HG02885 (cell line): ENCODE measurements around the gene ARMH3.

Experiments used
- ATAC-seq: cut with Tn5 transposase; IDR thresholded peaks from one replicate; pipeline ENCODE4 v1.9.1; 2021; ENCODE audit warnings: mild to moderate bottlenecking; ENCODE audit not compliant: unreplicated experiment, poor library complexity

The ARMH3 gene

DNA sequence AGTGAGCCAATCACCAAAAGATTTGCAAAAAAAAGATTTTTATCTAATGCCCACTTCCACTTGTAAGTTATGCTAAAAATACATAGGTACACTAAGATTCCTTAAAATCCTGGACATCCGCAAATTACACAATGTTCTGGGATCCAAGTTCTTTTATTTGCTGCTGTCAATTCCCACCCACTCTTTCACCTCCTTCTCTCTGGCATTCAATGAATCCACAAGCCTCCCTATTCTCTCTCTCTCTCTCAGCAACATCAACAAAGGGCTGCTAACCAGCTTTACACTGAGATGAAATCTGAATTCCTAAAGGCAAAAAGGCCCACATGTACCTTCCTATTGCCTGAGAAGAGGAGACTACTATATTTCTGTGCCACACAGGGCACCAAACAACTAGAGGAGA, 99.9 kb downstream of the ARMH3 start:
- no peak for ATAC-seq

DNA sequence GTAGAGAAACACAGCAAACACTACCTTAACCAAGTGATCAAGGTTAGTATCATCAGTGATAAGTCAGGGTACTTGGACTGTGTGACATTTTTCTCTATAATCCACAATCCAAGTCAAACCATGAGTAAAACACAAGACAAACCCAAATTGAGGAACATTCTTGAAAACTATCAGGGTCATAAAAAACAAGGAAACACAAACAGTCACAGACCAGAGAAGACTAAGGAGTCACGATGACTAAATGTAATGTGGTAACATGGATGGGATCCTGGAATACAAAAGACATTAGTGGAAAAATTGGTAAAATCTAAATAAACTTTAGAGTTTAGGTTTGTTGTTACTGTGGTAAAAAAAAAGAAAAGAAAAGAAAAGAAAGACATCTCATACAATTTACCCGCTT, 103.8 kb downstream of the ARMH3 start:
- no peak for ATAC-seq

DNA sequence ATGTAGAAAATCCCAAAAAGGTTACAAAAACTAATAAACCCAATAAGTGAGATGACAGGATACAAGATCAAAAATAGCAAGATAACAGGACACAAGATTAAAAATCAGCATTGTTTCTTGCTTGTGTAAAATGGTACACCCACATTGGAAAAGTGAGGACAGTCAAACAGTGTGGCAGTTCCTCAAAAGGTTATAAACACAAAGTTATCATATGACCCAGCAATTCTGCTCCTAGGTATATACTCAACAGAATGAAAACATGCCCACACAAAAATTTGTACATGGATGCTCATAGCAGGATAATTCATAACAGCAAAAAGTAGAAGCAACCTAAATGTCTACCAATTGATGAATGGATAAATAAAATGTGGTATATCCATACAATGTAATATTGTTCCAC, 105.8 kb downstream of the ARMH3 start:
- no peak for ATAC-seq

DNA sequence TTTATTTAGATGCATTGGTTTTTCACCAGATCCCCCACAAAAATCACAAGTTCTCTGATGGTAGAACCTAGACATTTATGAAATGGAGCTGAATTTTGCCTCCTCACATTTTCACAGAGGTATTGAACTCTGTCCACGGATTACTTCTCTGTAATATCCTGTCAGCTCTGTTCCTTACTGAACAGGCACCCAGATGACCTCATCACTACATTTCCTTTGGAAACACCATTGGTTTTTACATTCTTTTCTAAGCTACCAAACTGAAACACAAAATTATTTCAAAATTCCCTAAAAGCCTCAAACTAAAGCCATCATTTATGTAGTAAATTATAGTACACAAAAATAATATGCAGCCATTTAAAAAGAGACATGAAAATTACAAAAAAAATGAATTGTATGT, 114.1 kb downstream of the ARMH3 start:
- no peak for ATAC-seq

DNA sequence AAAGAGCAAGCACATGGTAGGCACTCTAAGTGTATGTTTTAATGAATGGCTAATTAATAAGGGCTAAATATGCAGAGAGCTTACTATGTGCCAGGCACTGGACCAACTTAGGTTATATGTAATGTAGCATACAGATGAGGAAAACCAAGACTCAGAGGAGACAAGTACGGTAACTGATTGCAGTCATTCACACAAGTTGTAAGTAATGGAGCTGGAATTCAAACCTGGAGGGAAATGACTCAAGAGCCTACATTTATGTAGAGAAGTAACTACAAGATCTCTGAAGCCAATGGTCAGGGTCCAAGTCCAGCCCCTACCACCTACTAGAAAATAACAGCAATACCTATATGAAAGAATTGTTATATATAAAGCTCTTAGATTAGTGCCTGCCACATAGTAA, 115.1 kb downstream of the ARMH3 start:
- ATAC-seq, result no peak

DNA sequence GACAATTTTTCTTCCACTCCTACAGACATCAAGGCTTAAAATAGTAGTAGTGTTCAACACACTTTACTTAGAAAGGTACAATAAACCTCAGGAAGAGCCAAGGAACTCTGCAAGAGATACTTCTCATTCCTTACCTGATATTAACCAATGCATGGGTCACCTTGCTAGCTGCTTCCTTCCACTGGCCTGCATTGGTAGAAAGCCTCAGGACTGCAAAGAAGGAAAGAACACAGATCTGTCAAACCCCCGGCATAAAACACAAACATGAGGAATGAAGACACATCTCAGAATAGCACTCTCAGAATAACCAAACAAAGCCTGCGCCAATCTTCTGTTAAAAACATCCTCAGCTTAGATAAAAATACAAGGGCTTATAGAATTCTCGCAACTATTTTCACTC, 116.2 kb downstream of the ARMH3 start:
- no peak for ATAC-seq

DNA sequence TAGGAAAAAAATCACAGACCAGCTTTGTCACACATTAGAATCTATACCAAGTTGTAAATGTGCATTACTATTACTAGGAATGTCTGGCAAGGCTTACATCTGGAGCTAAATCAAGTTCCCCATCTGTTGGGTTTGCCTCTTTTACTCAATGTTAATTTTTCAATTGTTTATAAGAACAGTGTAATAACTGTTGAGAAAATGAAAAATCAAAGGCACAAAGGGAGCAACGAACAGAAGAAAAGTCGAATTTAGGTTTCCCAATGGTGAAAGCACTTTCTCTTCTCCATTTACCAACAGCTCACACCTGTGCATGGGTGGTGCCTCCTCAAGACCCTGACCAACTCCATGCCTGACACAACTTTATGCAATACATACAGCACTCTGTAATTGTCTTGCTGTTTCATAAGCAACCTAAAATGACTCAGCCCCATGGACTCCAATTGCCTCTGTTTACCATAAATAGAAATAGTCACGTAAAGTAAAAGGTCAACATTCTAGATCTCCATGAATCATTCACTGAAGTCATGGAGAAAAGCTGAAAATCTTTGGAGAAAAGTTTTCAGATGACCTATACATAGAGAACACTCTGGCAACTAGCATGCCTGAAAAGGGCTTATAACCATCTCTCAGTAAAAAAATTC, 116.8 kb downstream of the ARMH3 start:
- no peak for ATAC-seq

DNA sequence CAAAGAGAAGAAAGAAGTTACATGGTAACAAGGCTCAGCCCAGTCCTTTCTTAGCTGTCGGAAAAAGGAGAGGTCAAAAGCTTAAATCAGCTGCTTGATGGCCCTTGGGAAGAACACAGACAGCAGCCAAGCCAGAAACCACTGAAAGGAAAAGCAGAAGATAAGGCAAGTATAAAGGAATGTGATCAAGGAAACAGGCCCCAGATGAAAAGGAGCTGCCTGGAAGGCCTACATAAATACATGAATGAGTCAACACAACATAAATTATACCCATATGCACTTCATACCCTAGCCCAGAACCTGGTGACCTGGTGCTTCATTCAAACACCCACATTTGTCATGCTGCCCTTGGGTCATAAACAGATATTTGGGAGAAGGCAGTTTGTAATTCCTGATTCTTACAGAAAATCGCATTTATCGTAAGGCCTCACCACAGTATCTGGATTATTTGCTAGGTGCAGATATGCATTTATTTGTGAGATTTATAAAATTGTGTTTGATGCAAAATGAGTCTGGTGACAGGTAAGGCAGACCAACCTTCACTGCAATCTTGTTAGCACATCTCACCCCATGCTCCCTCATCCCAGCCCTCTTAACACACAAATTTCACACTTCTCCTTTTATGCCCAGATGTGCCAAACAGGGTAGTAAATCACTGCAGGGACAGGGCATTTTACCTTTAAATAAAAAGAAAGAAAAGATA, 117.5 kb downstream of the ARMH3 start:
- ATAC-seq, result no peak

DNA sequence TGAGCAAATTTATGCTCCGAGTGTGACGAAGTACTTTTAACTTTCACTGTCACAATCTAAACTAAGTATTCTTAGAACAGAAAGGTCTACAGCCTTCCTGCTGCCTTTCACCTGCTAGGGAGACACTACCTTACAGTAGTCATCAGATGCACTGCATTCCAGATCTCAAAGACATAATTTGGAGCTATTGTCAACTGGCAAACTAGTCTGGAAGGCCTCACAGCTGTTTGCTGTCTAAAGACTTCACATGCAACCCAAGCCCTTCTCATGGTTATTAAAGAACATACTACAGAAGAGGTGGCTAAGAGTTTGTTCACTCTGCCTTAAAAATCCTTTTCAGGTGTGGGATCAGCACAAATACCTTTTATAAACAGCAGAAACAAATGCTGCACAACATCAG, 120.5 kb downstream of the ARMH3 start:
- ATAC-seq, result no peak

DNA sequence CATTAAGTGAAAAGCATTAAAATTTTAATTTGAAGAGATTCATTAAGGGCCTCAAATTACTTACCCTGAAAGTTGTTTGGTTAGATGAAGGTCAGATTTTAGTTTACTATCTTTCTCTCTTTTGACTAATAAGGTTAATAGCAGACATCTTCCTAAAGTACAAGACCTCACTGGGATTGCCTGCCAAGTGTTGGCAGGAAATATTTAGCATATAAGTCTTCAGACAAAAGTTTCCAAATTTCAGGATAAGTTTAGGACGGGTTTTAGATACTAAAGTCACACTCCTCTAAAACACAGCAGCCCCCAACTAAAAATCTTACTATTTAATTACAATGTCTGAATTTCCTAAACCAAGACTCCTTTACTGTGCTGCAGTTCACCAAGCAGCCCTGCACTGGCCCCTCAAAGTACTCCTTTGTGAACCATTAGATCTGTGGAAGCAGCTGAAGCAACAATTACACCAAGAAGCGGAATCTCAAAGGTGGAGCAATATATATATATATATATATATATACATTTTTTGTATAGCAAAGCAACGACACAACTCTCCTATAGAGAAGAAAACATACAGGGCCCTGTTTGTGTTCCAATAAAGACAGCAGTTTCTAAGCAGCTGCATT, 121.2 kb downstream of the ARMH3 start:
- no peak for ATAC-seq

DNA sequence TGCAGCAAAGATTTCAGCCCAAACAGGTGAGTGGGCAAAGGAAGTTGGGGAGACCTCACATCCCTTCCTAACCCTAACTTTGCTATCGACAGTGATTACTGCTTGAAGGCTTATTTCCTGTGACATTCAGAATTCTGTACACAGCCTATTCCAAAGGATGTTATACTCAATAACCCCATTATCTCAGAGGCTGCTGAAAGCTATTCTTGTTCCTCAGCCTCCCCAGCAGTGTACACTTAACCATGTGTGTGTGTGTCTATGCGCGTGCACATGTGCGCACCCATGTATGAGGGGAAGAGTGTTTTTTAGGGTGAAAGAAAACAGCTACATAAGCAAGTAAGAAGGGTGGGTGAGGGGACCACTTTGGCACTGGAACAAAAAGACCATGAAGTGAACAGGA, 122.0 kb downstream of the ARMH3 start:
- no peak for ATAC-seq

DNA sequence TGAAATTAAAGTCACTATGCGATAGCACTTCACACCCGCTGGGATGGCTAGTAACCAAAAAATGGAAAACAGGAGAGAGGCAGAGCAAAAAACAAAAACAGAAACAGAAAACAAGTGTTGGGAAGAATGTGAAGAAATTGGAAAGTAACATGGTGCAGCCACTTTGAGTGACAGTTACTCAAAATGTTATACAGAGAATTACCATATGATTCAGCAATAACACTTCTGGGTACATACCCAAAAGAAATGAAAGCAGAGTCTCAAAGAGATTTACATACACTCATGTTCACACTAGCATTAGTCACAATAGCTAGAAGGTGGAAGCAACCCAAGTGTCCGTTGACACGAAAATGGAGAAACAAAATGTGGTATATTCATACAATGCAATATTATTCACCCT, 123.8 kb downstream of the ARMH3 start:
- no peak for ATAC-seq

DNA sequence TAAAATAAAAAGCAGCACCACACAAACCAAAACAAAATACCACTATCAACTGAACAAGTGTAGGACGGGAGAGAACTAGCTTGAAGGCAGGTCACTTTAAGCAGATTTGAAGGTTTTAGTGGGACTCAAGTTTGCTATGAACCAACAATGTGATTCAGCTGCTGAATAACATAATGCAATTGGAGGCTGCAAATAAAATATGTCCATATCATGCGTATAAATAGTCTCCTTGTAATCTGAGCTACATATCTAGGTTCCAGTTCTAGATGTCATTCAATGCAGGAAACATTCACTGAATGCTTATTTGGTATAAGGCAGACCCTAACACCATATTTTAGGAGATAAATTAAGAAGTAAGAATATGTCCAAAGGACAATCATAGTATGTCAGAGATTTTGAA, 130.9 kb downstream of the ARMH3 start:
- no peak for ATAC-seq

DNA sequence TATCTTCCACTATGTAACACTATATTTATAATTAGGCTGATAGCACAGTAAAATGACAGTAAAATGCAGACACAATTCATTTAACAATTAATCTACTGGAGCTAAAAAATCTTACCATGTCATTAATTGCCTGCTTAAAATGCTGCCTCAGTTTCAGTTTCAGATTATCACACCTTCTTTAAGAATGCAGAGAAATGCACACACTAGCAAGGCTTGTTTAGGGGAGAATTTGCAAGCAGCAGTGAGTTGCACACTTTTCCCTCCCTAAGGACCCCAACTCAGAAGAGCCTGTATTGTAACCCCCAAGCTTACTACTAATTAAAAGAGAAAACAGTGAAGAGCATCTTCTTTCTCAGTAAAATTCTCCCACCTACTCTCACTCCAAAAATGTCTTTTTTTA, 132.7 kb downstream of the ARMH3 start:
- ATAC-seq, result no peak

DNA sequence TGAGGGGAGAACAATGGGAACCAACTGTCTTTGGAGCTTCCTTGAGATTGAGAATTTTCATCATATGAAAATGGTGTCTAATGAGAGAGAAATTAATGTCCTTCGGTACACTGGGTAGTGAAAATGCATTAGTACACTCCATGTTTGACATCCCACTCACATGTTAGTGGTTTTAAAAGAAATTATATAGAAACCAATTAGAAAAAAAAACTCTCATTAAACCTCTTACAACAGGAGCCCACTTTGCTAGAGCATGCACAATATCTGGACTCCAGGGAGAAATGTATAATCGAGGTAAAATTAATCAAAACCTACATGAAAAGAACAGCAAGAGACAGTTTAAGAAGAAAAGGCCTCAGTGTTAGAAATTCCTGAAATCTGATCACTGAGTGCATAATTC, 133.1 kb downstream of the ARMH3 start:
- ATAC-seq, result no peak

DNA sequence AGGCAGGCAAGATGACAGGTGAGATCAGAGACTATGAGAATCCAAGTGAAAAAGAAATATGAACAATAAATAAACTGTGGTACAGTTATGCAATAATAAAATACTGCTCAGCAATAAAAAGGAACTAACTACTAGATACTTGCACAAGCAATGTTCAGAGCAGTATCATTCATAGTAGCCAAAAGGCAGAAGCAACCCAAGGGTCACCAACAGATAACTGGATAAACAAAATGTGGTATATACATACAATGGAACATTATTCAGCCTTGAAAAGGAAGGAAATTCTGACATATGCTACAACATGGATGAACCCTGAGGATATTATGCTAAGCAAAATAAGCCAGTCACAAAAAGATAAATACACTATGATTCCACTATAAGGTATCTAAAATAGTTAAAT, 135.4 kb downstream of the ARMH3 start:
- no peak for ATAC-seq

DNA sequence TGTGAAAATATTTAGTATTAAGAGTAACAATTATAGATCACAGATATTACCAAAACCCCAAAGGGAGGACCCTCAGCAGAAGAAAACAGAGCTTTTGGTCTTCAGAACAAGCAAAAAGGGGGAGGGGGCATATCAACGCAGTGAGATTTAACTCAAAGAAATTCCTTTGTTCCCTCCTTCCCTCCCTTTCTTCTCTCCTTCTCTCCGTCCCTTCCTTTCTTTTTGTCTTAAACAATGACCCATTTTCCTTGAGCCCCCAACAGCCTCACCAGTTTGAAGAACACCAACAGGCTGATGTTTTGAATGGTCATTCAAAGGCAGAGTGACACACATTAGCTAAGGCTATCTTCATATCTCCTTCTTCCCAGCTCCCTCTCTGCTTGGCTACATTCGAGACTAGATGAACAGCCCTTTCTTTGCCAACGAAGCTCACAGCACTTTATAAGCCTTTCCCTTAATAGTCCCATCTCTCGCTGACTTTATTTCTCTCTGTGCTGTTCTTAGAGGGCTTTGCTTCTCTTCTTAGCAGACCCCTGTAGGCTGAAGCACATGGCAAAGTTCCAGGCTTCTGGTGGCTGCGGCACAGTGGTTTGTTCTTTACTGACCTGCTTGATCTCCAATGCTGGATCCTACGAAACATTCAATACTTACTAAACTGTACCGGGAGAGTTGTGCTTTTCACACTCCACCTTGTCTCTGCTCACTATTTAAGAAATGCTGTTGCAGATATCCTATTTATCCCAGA, 136.8 kb downstream of the ARMH3 start:
- ATAC-seq, result no peak

DNA sequence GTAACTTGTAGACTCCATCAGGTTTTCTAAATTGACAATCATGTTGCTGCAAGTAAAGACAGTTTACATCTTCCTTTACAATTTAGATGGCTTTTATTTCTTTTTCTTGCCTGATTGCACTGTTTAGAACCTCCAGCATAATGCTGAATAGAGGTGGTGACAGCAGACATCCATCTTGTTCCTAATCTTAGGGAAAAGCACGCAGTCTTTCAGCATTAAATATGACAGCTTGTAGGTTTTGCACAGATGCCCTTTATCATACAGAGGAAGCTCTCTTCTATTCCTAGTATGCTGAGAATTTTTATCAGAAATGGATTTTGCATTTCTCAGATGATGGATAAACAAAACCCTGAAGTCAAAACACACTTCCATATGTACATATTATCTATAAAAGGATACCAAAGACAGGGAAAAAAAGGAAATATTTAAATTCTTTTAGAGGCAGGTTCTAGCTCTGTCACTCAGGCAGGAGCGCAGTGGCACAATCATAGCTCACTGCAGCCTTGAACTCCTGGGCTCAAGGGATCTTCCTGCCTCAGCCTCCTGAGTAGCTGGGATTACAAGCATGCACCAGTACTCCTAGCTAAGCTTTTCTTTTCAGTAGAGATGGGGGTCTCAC, 143.3 kb downstream of the ARMH3 start:
- no peak for ATAC-seq

DNA sequence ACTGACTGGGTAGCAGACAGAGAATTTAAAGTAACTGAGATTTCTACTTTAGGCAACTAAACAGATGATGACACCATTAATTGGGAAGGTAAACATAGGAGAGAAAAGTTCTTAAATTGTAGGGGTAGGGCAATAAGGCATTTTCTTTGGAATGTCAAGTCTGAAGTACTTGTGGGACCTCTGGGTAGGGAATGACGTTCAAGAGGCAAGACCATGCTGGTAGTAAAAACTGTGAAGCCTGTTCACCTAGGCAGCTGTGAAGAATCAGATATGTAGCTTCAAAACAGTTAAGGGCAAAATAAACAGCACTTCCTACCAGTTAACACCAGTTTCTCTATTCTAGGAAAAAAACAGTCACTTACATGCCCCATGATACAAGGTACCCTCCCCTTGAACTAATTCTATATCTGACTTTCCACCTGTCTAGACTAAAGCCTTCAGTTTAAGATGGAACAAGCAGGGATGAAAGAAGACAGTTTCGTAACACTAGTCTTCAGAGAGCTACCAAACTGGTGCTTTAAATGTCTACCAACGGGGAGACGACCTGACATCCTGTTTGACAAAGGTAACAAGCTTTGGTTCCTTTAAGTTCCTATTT, 149.3 kb downstream of the ARMH3 start:
- no peak for ATAC-seq

DNA sequence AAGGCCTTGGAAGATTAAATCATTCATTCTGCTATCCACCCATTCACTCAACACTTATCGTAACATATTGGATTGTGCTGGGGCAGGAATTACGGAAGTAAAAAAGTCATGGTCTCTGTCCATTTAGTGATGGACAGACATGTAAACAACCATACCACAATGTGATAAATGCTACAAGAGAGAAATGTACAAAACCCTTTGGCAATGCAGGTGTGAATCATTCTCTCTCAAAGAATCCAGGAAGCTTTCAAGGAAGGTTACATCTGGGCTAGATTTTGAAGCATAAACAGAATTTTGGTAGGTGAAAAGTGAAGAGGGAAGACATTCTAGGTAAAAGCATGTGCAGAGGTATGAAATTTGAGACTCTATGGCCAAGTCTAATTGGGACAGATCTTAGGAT, 150.7 kb downstream of the ARMH3 start:
- no peak for ATAC-seq
